ENCODE measurements around the gene MTRR. TPM values are rescaled to one million over a fixed set of nuclear protein-coding genes. Genes with fewer than 3 reads are reported as not detected.
A peak's percentile ranks its signal among the peaks of the same experiment; 100 is the strongest.

MTRR gene
- total RNA-seq, 3 donors from 2014 or later, result 50.5 to 53.7 (median 53.3) TPM

DNA sequence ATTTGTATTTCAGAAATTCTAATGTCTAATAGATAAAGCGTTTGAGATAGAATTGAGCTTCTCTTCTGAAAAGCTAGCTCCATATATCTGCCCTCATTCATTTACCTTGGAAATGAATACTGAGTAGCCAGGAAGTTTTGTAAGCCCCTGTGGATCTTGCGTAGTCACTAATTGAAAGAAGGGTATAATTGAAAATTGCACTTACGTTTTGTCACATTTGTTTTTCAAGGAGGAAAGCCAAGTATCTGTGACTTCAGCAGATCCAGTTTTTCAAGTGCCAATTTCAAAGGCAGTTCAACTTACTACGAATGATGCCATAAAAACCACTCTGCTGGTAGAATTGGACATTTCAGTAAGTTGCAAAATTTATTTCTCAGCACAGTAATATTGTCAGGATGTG, 14.0 kb downstream of the MTRR start:
- Histone ChIP-seq H3K36me3 (ENCODE audit: low read depth) (peaks cover 3% of the 10 kb centered on the region), H3K4me3 (no peak overlapping the region), H3K4me1 (ENCODE audit: low read depth) (peaks cover 10% of the 10 kb centered on the region), H3K9me3 (no peaks in the 10 kb centered on the region)
- intact Hi-C loops (cut with DNase I, micrococcal nuclease), result no loop called here
- no peak for ATAC-seq
- TF ChIP-seq, protein P1, sequence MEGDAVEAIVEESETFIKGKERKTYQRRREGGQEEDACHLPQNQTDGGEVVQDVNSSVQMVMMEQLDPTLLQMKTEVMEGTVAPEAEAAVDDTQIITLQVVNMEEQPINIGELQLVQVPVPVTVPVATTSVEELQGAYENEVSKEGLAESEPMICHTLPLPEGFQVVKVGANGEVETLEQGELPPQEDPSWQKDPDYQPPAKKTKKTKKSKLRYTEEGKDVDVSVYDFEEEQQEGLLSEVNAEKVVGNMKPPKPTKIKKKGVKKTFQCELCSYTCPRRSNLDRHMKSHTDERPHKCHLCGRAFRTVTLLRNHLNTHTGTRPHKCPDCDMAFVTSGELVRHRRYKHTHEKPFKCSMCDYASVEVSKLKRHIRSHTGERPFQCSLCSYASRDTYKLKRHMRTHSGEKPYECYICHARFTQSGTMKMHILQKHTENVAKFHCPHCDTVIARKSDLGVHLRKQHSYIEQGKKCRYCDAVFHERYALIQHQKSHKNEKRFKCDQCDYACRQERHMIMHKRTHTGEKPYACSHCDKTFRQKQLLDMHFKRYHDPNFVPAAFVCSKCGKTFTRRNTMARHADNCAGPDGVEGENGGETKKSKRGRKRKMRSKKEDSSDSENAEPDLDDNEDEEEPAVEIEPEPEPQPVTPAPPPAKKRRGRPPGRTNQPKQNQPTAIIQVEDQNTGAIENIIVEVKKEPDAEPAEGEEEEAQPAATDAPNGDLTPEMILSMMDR (IDR thresholded peaks at IDR 0.05), result no peak
- DNase-seq, result no peak

DNA sequence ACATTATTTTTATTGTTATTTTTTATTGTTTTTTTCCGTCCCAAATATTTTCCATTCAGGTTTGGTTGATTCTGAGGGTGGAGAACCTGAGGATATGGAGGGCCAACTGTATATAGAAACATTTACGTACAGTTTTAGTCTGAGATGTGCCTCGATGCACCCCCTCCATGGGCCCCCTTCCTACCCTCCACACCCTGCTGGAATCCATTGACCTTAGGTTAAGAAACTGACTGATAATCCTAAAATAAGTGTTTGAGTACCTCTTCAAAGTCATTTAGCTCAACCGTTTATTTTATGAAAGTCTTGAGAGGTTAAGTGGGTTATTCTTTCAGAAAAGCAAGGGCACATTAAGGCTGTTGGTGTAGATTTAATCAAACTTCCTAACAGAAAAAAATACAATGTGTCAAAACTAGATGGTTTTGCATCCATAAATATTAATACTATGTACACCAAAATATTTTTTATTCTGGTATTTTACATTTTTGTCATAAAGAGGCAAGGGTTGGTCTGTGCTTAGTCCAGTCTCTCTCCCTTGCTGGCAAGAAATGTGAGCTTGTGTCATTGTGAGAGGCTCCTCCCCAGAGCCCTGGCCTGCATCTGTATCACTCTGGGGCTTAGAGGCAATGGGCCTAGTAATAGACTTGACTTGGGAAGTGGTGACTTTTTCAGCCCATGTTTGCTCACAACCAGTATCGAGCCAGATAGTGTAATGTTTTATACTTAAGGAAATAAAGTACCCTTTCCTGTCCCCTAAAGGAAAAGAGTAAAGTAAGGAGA, 15.7 kb downstream of the MTRR start:
- intact Hi-C loops (cut with DNase I, micrococcal nuclease), result no loop called here
- peaks cover 6% of the 10 kb centered on the region for H3K36me3 ChIP-seq (ENCODE audit: low read depth)
- DNase-seq, result no peak
- no peaks in the 10 kb centered on the region for H3K9me3 ChIP-seq
- TF ChIP-seq, protein P1 (IDR thresholded peaks at IDR 0.05), result no peak
- no peak for ATAC-seq
- no peak overlapping the region for H3K4me3 ChIP-seq
- peaks cover under 1% of the 10 kb centered on the region for H3K4me1 ChIP-seq (ENCODE audit: low read depth)

DNA sequence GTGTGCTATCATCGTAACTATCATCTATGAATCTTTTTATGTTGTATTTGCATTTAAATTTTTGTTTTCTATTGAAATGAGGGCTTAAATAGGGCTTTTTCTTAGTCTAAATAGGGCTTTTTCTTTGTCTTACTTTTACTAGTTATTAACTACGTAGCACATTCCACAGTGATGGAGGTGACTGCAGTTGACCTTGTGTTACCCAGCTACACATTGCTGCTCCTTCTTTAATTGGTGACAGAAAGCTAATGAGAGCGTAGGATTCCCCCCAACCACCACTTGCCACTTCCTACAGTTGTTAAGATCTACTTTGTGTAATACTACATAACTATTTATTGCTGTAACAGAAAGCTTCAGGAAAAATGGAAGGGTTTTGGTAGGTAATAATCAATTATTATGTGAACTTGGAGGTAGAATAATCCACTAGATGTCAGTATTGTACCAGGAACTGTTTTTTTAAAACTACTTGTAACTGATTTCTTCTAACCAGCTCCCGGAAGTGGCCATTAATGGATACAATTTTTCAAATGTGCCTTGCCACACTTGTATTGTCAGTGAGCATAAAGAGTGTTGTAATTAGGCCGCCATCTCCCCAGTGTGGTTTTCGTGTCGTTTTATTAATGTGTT, 18.0 kb downstream of the MTRR start:
- intact Hi-C loops (cut with DNase I, micrococcal nuclease), result no loop called here
- no peak for DNase-seq
- TF ChIP-seq, protein P1 (IDR thresholded peaks at IDR 0.05), result no peak
- ATAC-seq, result peak; percentile 58
- Histone ChIP-seq H3K36me3 (ENCODE audit: low read depth) (peaks cover 9% of the 10 kb centered on the region), H3K9me3 (no peaks in the 10 kb centered on the region), H3K4me3 (no peak overlapping the region), H3K4me1 (ENCODE audit: low read depth) (no peaks in the 10 kb centered on the region)

DNA sequence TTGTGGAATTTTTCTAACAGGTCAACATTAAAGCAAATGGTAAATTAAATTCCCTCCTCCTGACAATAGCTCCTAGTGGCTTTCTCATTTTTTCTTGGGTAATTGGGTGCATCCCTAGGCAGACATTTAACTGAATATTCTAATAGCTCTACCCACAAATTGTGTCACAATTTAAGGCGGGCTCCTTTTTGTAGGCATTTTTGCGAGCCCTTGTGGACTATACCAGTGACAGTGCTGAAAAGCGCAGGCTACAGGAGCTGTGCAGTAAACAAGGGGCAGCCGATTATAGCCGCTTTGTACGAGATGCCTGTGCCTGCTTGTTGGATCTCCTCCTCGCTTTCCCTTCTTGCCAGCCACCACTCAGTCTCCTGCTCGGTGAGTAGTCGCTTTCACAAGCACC, 20.0 kb downstream of the MTRR start:
- DNase-seq (no peak), ATAC-seq (no peak)
- Histone ChIP-seq H3K36me3 (ENCODE audit: low read depth) (peaks cover 9% of the 10 kb centered on the region), H3K9me3 (no peaks in the 10 kb centered on the region), H3K4me1 (ENCODE audit: low read depth) (no peaks in the 10 kb centered on the region), H3K4me3 (no peak overlapping the region)
- TF ChIP-seq, protein P1 (IDR thresholded peaks at IDR 0.05), result no peak
- intact Hi-C loops (cut with DNase I, micrococcal nuclease), result no loop called here

DNA sequence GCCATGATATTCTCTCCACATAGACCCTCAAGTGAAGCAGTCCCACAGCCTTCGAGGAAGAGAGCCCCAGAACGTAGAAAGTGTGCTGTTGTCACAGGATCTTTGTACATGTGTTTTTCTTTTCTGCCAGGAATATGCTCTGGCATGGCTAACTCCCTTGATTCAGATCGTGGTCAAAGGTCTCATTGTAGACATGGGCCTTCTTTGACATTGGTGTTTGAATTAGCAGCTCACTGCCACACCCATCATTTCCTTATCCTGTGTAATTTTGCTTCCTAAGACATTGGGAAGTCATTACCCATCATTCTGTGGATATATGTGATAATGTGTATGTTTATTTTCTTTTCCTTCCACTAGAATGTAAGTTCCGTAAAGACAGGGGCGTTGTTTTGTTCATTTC, 25.5 kb downstream of the MTRR start:
- Histone ChIP-seq H3K4me1 (ENCODE audit: low read depth) (peaks cover 3% of the 10 kb centered on the region), H3K36me3 (ENCODE audit: low read depth) (peaks cover 5% of the 10 kb centered on the region), H3K9me3 (no peaks in the 10 kb centered on the region), H3K4me3 (no peak overlapping the region)
- ATAC-seq (peak; percentile 86), DNase-seq (peak in 1 of 3 donors; percentile 18)
- intact Hi-C loops (cut with DNase I, micrococcal nuclease), result no loop called here
- TF ChIP-seq, protein P1 (IDR thresholded peaks at IDR 0.05), result no peak

Data from mucosa of descending colon (tissue), 3 donors.